ENCODE data around the gene SLC6A4.
"Not testable (repeated sequence)": the region's sequence is repeated elsewhere in the genome, so short reads cannot be mapped to it uniquely, and the experiment has no call there.

The SLC6A4 gene

DNA sequence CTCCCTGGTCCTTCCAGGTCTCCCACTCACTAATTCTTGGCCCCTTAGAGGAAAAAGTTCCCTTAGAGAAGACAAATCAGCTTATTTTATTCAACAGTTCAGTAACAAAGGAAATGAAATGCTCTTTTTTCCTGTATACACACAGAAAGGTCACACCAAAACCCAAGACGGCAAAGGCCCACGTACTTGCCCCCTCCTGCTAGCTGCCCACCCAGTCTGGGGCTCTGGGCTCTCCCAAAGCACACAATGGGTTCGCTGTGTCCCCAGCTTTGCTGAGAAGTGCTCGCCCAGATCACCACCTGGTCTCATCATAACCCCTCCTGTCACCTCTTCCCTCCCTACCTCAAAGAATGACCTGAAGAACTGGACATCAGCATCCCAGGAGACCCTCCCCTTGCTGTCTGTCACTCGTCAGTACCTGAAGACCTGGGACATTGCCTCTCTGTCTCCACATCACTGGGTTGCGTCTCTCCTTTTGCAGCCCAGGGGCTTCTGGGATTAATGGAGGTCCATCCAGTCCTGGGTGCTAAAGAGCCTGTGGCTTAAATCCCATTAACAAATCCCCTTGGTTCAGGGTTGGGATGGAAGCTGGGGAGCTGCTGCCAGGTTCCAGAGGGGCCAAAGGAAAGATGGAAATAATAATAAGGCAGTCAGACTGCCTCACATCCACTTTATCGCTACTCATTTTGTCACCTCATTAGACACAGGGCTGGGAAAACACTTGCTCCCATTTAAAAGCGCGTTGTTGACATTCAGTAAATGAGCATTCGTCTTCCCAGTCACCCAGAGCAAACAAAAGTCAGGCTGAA is 3.3 kb downstream of the SLC6A4 start:
- Mint-ChIP-seq H3K9me3 (no peaks in the 10 kb centered on the region), H3K4me3 (no peak overlapping the region), H3K36me3 (no peaks in the 10 kb centered on the region), H3K27ac (no peak overlapping the region), H3K4me1 (peaks cover 29% of the 10 kb centered on the region), H3K27me3 (peaks cover 67% of the 10 kb centered on the region)
- ATAC-seq, result no peak

- Mint-ChIP-seq H3K4me1 (peaks cover 15% of the 10 kb centered on the region), H3K36me3 (no peaks in the 10 kb centered on the region), H3K4me3 (no peak overlapping the region), H3K27me3 (peaks cover 57% of the 10 kb centered on the region), H3K9me3 (no peaks in the 10 kb centered on the region), H3K27ac (no peak overlapping the region)
- no peak for ATAC-seq
These were observed 4.8 kb downstream of the SLC6A4 start for GRCh38 chr17:30230596-30231125.

DNA sequence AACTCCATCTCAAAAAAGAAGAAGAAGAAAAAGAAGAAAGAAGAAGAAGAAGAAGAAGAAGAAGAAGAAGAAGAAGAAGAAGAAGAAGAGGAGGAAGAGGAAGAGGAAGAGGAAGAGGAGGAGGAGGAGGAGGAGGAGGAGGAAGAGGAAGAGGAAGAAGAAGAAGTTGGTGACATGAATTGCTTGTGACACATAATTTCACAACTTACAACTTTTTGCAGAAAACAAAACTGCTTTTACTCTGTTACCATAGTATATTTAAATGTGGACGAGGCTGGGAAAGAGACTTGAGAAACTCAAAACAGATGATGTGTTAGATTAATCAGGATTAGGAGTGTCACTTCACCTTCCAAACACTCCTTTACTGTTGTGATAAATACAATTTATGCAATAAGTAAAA is 5.5 kb downstream of the SLC6A4 start:
- ATAC-seq, H3K27ac Mint-ChIP-seq, H3K4me3 Mint-ChIP-seq, H3K36me3 Mint-ChIP-seq, H3K9me3 Mint-ChIP-seq: not testable (repeated sequence)
- Mint-ChIP-seq H3K4me1 (peaks cover 17% of the 10 kb centered on the region), H3K27me3 (peaks cover 61% of the 10 kb centered on the region)

DNA sequence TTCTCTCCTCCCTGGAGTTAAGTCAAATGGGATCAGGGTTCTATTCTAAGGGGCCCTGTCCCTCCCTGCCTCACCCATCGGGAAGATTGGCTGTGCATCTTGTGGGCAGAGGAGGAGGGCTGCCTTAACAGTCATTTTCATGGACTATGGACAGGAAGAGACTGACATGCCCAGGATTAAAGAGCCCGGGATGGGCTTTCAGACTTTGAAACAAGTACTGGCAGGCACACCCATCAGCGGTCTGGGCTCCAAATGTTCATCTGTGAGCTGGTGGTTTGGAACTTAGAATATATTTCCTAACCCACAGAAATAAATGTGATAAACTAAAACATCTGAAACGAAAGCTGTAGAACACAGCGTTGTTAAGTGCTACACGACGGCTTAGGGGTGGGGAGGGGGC is 6.5 kb downstream of the SLC6A4 start:
- ATAC-seq, result no peak
- Mint-ChIP-seq H3K4me3 (no peak overlapping the region), H3K9me3 (no peaks in the 10 kb centered on the region), H3K4me1 (peaks cover 13% of the 10 kb centered on the region), H3K27me3 (peaks cover 51% of the 10 kb centered on the region), H3K36me3 (no peaks in the 10 kb centered on the region), H3K27ac (no peak overlapping the region)

DNA sequence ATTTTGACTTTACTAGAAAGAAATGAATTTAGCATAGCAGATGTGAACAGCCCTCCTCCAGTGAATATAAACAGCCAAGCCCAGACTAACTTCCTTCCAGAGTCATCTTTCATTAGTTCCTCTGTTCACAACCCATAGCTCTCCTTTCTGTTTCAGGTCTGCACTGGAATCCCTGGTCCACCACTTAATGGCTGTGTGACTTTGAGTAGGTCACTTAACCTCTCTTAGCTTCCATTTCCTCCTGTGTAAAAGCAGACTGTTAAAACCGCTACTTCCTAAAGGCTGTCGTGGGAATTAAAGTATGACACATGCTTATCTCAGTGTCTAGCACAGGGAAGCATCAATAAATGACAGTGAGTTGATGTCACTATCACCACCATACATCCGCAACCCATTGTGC is 7.5 kb downstream of the SLC6A4 start:
- H3K27me3 Mint-ChIP-seq, result peaks cover 41% of the 10 kb centered on the region
- H3K9me3 Mint-ChIP-seq, result no peaks in the 10 kb centered on the region
- H3K36me3 Mint-ChIP-seq, result no peaks in the 10 kb centered on the region
- H3K27ac Mint-ChIP-seq, result no peak overlapping the region
- H3K4me1 Mint-ChIP-seq, result peaks cover 13% of the 10 kb centered on the region
- peak; percentile 43 for ATAC-seq
- H3K4me3 Mint-ChIP-seq, result no peak overlapping the region

- Mint-ChIP-seq H3K4me3 (no peak overlapping the region), H3K36me3 (no peaks in the 10 kb centered on the region), H3K9me3 (no peaks in the 10 kb centered on the region), H3K4me1 (peaks cover 13% of the 10 kb centered on the region), H3K27me3 (peaks cover 33% of the 10 kb centered on the region), H3K27ac (no peak overlapping the region)
- no peak for ATAC-seq
These were observed 8.6 kb downstream of the SLC6A4 start for GRCh38 chr17:30226878-30227277.

DNA sequence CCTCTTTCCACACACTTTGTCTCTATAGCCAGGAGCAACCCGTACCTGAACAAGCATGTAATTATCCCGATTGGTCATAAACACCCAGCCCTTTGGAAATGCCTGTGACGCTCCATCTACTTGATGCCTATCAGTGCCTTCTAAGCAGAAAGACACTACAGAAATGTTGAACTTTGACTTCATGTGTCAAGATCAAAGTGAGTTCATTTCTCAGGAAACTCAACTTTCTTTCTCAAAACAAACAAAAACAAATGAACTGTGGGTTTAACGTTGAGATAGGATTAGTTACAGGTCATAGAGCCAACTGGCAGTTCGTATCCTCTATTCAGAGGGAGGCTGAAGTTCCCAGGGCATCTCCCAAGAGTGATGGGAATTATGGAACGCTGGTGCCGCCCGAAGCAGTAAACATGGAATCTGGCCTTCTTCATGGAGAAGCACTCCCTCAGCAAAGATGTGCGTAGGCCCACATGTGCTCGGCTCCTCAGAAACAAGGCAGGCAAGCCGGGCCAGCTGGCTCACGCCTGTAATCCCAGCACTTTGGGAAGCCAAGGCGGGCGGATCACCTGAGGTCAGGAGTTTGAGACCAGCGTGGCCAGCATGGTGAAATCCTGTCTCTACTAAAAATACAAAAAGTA is 9.5 kb downstream of the SLC6A4 start:
- Mint-ChIP-seq H3K27ac (no peak overlapping the region), H3K27me3 (peaks cover 35% of the 10 kb centered on the region), H3K9me3 (no peaks in the 10 kb centered on the region), H3K4me1 (peaks cover 13% of the 10 kb centered on the region), H3K4me3 (no peak overlapping the region), H3K36me3 (no peaks in the 10 kb centered on the region)
- ATAC-seq, result no peak

DNA sequence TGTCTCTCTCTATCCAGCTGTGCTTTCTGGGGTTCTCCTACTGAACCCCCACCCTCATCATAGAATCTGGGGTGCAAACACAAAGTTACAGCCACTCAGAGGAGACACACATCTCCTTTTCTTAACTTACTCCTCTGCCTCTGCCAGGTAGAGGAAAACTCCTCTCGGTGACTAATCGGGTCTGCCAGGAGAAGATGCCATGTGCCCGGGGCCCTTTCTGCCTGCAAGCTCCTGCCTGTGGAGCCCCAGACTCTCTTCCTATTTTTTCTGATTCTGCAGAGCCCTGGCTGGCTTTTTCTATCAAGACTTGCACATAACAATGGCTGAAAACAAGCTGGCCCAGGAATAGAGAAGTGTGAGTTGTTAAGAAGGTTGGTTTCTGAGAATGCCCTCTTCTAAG is 10.4 kb downstream of the SLC6A4 start:
- no peak for ATAC-seq
- peaks cover 7% of the 10 kb centered on the region for H3K4me1 Mint-ChIP-seq
- peaks cover 28% of the 10 kb centered on the region for H3K27me3 Mint-ChIP-seq
- H3K36me3 Mint-ChIP-seq, result no peaks in the 10 kb centered on the region
- H3K9me3 Mint-ChIP-seq, result no peaks in the 10 kb centered on the region
- no peak overlapping the region for H3K4me3 Mint-ChIP-seq
- no peak overlapping the region for H3K27ac Mint-ChIP-seq

DNA sequence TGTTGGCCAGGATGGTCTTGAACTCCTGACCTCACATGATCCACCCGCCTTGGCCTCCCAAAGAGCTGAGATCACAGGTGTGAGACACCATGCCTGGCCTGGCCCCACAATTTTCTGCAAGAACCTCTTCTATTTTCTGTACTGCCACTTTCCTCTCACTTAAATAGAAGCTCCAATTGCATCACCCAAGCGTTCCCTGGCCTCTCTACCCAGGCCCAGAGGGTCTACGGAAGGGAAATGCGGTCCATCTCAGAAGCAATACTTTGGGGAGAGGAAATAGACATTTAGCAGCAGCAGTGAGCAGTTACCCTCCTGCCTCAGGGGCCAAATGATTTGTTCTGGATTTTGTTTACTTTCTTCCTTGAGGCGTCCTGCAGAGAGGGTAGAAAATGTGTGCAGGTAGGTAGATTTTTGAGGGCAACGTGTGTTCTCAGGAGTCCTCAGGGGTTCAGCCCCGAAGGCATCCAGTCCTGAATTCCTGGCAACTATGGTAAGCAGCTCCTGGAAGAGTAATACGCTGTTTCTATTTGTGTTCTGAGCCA is 11.0 kb downstream of the SLC6A4 start:
- H3K9me3 Mint-ChIP-seq, result no peaks in the 10 kb centered on the region
- H3K27ac Mint-ChIP-seq, result no peak overlapping the region
- H3K27me3 Mint-ChIP-seq, result peaks cover 22% of the 10 kb centered on the region
- peaks cover 6% of the 10 kb centered on the region for H3K4me1 Mint-ChIP-seq
- ATAC-seq, result no peak
- H3K4me3 Mint-ChIP-seq, result no peak overlapping the region
- H3K36me3 Mint-ChIP-seq, result no peaks in the 10 kb centered on the region

- Mint-ChIP-seq H3K4me1 (peaks cover 14% of the 10 kb centered on the region), H3K36me3 (no peaks in the 10 kb centered on the region), H3K27ac (no peak overlapping the region), H3K27me3 (peaks cover 35% of the 10 kb centered on the region), H3K4me3 (no peak overlapping the region), H3K9me3 (no peaks in the 10 kb centered on the region)
- ATAC-seq, result no peak
These were observed 12.7 kb downstream of the SLC6A4 start for GRCh38 chr17:30222721-30223175.

- H3K9me3 Mint-ChIP-seq, result no peaks in the 10 kb centered on the region
- H3K27ac Mint-ChIP-seq, result no peak overlapping the region
- H3K27me3 Mint-ChIP-seq, result peaks cover 40% of the 10 kb centered on the region
- no peak for ATAC-seq
- peaks cover 14% of the 10 kb centered on the region for H3K4me1 Mint-ChIP-seq
- no peak overlapping the region for H3K4me3 Mint-ChIP-seq
- no peaks in the 10 kb centered on the region for H3K36me3 Mint-ChIP-seq
These were observed 13.2 kb downstream of the SLC6A4 start for GRCh38 chr17:30222251-30222650.

DNA sequence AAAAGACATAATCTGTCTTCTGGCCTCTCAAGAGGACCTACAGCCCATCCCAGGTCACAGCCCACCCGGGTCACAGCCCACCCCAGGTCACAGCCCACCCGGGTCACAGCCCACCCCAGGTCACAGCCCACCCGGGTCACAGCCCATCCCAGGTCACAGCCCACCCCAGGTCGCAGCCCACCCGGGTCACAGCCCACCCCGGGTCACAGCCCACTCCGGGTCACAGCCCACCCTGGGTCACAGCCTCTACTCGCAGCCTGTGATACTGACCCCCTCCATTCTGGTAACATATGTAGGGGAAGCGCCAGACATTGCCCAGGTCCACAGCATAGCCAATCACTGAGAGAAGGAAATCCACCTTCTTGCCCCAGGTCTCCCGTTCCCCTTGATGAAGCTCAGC is 14.2 kb downstream of the SLC6A4 start:
- peaks cover 14% of the 10 kb centered on the region for H3K4me1 Mint-ChIP-seq
- peaks cover 44% of the 10 kb centered on the region for H3K27me3 Mint-ChIP-seq
- H3K4me3 Mint-ChIP-seq, result no peak overlapping the region
- no peaks in the 10 kb centered on the region for H3K36me3 Mint-ChIP-seq
- H3K9me3 Mint-ChIP-seq, result no peaks in the 10 kb centered on the region
- H3K27ac Mint-ChIP-seq, result no peak overlapping the region
- no peak for ATAC-seq

DNA sequence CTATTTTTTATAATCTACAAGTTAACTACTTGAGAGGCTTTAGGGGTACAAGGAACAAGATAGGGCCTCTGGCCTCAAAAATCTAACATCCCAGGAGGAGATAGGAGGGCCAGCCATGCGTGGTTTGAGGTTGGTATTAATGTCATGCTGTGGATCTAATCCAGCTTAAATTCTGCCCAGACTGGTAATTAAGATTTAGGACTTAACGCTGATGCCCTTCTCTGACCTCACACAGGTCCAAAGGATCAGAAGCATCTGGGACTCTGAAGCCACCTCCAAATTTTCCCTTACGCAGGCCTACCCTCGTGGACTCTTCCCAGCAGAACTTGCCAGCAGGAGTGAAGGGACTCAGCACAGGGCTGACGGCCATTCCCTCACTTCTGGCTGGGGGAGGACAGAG is 15.1 kb downstream of the SLC6A4 start:
- Mint-ChIP-seq H3K4me1 (peaks cover 13% of the 10 kb centered on the region), H3K4me3 (no peak overlapping the region), H3K9me3 (no peaks in the 10 kb centered on the region), H3K27ac (no peak overlapping the region), H3K36me3 (no peaks in the 10 kb centered on the region), H3K27me3 (peaks cover 42% of the 10 kb centered on the region)
- ATAC-seq, result no peak

DNA sequence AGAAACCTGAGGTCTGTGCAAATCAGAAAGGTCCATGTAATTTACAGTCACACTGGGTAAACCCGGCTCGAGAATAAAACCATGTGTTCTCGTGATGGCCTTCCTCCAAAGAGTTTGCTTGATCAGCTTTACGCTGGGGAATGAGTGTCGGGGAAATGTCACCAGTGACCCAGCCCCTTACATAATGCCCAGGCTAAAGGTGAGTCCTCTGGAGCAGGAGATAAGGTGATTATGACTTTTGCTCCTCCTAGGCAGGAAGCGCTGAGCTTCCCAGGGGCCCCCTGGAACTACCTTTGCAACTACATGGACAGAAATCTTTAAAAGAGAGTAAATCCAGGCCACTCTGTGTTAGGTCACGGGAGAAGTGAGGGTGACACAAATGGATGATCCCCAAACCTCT is 15.7 kb downstream of the SLC6A4 start:
- Mint-ChIP-seq H3K27me3 (peaks cover 44% of the 10 kb centered on the region), H3K27ac (no peak overlapping the region), H3K4me1 (peaks cover 8% of the 10 kb centered on the region), H3K36me3 (no peaks in the 10 kb centered on the region), H3K9me3 (no peaks in the 10 kb centered on the region), H3K4me3 (no peak overlapping the region)
- ATAC-seq, result no peak

- H3K36me3 Mint-ChIP-seq, result no peaks in the 10 kb centered on the region
- no peaks in the 10 kb centered on the region for H3K9me3 Mint-ChIP-seq
- H3K27me3 Mint-ChIP-seq, result peaks cover 48% of the 10 kb centered on the region
- H3K27ac Mint-ChIP-seq, result no peak overlapping the region
- H3K4me3 Mint-ChIP-seq, result no peak overlapping the region
- peaks cover 8% of the 10 kb centered on the region for H3K4me1 Mint-ChIP-seq
- no peak for ATAC-seq
These were observed 16.2 kb downstream of the SLC6A4 start for GRCh38 chr17:30219315-30219714.

GRCh38 chr17:30218799-30219198 is 16.7 kb downstream of the SLC6A4 start:
- Mint-ChIP-seq H3K36me3 (no peaks in the 10 kb centered on the region), H3K27me3 (peaks cover 48% of the 10 kb centered on the region), H3K9me3 (no peaks in the 10 kb centered on the region), H3K4me3 (peak overlapping the region; percentile 2), H3K4me1 (peaks cover 8% of the 10 kb centered on the region), H3K27ac (no peak overlapping the region)
- peak; percentile 72 for ATAC-seq

Measured in stimulated activated memory B cell treated with anti-CD40 and anti-IgM and Interleukin-4, amounts not matched to agents 10 μg/mL and 1 μg/mL and 100 μg/mL, for 72 hours (primary cell).